Activated CD4-positive, CD25-positive, alpha-beta regulatory T cell treated with anti-CD3 and anti-CD28 coated beads, Interleukin-2, amount 50 U/mL, for 72 hours (primary cell): ENCODE data around the gene FAM153A.
A peak's percentile ranks its signal among the peaks of the same experiment; 100 is the strongest.
"Not testable (repeated sequence)": the region's sequence is repeated elsewhere in the genome, so short reads cannot be mapped to it uniquely, and the experiment has no call there.

Experiments used
- DNase-seq: peaks from one replicate; pipeline ENCODE4 v3.0.0; 2021

Gene FAM153A

DNA sequence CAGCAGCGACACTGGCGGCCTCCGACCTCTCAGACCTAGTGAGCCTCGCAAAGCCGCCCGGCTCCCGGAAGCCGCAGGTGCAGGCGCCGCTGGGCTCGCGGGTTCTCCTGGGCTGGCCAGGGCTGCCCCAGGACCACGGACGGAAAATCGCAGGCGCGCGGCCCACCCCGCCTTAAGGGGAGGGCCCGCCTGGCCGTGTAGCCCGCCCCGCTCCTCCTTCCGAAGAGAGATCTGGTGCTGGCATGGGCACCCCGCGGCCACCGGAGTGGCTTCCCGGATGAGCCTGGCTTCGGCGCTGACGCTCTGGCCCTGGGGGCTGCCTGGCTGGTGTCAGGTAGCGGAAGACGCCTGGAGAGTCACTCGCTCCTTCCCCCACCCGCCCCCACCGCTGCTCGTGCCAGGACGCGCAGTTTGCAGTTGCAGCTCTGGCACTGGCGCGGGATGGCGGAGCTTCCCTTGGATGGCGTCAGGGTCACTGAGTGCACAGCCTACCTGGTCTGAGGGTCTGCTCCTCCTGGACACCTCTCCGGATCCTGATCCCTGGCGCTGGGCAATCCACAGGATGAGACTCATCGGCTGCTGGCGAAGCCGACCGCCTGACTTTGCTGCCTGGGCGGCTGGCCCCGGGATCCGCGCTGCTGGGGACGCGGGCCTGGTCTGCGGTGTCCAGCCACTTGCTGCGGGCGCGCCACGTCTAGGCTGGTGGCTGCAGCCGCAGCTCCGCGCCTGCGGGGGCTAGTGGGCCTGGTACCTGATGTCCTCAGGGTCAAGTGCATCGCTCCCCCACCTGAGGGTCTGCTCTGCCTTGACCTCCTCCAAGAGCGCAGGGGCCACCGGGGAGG lies at the start of gene FAM153A:
Gene FAM153A, minus strand, starts transcription at position 108 of the 842 bp plus-strand sequence.
- peak; percentile 34 for DNase-seq

DNA sequence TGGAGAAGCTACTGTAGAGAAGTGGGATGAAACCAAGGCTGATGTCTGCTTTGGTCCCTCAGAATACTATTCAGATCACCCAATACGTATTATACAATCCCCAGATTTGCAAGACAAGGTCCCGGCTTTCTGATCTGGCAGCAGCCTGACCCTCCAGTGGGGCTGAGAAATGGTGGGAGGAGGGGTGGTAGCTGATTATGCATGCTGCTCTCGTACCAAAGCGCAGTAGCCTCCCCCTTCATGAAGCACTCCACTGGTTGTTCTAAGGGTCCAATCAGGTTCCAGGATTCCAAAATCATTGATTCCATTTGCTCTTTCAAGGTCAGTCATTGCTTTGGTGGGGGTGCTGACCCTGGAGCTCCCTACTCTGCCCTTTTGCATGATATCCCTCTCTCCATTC lies 49.6 kb upstream of the FAM153A start:
- DNase-seq, result not testable (repeated sequence)

DNA sequence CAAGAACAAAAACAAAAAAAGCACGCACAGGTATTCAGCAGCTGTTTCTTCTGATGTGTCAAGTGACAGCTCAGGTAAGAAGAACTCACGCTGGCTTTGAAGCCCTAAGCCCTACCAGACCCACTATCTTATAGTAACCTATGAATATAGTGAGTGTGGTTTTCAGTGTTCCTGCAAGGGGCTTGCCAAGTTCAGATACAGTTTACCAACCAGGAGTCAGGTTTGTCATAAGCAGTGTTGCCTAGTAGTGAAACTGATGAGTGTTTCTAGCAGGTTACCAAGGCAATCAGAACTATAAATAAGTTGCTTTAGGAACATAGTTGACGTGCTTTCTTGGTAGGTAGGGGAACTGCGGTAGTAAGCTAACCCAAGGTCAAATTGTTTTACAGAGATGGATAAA lies 43.4 kb upstream of the FAM153A start:
- DNase-seq, result not testable (repeated sequence)

DNA sequence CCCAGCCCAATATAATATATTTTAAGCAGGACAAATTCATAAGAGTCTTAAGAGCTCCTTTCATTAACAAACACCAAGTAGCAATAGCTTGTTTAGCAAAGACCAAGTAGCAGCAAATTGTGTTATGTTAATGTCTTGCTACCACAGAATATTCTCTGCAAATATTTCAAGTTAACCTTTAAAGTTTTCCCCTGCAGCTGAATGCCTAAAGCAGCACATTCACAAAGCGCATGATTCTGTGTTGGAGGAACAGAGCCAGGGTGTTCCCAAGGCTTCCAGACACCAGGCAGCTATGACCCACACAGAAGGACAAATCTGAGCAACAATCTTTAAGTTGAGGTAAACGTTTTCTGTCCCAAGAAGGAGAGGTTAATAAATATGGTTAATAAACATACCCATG lies 42.1 kb upstream of the FAM153A start:
- not testable (repeated sequence) for DNase-seq

DNA sequence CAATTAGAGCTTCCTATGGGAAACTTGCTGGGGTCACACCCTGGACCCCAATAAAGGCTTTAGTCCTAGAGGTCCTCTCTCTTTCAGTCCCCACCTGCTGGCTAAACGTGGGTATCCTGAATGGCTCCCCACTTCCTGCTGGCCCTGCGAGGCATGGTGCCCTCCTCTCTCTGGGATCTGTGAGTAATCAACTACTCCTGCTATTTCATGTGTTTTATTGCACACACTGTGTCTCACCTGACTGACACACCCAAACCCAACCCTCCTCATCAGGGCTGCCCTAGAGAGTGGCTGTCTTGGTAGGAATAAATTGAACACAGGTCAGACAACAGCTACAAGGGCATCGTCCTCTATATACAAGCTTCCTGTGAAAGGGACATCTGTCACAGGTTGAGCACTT lies 39.8 kb upstream of the FAM153A start:
- DNase-seq, result not testable (repeated sequence)

DNA sequence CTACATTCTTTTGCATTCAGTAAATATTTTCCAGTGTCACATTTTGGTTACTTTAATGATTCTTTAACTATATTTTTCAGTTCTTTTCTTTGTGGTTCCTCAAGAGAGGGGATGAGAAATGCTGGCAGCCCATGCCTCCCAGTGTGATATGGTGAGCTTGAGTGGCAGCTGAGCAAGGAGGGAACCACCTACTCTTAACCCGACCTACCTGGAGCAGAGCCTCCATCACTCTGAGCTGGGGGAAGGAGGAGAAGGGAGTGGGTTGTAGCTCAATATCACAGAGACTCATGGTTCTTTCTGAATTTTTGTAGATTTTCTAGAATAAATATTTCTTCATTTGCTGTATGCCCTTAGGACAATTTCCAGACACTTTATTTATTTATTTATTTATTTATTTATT lies 37.0 kb upstream of the FAM153A start:
- not testable (repeated sequence) for DNase-seq

DNA sequence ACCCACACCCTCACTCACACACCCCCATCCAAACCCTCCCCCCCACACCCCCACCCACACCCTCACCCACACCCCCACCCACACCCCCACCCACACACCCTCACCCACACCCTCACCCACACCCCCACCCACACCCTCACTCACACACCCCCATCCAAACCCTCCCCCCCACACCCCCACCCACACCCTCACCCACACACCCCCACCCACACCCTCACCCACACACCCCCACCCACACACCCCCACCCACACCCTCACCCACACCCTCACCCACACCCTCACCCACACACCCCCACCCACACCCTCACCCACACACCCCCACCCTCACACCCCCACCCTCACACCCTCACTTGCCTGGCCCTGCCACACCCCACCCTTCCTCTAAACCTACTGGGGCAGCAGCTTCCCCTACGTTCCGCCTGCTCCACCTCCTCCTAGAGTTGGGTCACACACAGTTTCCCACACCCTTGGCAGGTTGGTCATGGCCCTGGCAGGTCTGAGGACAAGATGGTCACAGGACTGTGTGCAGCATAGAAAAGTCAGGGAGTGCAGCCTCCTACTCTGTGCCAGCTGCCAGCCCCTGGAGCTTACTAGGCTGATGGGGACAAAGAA lies 30.2 kb upstream of the FAM153A start:
- not testable (repeated sequence) for DNase-seq

DNA sequence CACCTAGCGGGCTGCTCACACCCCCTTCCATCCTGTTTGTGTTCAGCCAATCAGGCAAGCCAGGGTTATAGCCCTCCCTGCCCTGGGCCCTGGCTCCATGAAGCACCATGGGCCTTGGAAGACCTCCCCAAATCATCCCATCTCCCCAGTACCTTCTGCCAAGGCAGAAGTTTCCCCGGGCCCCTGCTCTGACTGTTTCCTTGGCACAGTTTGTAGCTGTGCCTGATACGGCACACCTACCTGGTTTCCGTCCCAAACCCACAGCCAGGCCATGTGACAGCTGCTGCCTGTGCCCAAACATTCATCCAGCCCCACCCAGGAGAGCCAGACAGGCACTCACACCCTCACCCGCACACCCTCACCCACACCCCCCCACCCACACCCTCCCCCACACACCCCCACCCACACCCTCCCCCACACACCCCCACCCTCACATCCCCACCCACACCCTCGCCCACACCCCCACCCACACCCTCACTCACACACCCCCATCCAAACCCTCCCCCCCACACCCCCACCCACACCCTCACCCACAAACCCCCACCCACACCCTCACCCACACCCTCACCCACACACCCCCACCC lies 29.6 kb upstream of the FAM153A start:
- not testable (repeated sequence) for DNase-seq

DNA sequence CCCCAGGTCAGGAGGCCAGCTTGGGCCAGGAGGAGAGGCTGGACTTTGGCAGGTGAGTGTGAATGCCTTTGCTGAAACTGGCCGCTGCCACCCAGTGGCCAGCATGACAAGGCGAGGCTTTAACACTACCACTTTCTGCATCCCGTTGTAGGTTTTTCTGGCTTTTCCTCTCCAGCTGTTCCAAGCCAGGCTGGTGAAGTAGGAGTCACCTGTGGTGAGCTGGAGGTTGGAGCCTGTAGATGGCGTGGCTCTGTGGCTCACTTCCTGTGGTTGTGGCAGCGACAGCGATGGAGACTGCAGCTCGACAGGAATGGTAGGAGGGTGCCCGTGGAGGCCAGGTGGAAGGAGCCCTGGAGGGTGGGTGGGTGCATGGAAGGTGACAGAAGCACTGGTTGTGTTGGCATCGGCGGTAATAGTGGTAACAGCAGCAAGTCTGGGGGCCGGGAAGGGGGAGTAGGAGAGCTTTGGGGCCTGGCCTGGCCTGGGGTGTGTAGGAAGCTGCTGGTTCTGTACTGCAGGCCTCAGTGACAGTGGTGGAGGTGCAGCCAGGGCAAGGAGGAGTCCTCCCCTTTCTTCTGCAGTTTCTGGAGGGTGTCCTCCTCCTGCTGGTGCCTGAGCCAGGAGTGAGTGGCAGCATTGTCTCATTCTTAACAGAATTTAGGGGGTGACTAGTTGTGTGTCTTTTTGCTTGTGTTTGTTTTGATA lies 26.7 kb upstream of the FAM153A start:
- DNase-seq, result not testable (repeated sequence)

DNA sequence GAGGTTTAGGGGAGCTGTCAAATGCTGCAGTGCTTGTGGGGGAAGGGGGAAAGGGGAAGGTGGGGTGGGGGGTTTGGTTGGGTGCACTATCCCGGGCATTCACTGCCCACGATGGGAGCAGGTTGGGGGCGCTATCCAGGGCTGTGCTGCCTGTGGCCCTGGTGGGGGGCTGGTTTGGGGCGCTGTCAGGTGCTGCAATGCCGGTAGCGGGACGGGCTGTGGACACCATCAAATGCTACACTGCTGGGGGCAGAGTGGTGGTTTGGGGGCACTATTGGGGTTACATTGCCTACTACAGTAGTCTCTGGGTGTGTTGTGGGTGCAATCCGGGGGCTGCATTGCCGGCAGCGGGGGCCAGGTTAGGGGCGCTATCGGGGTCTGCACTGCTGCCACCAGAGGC lies 25.7 kb upstream of the FAM153A start:
- not testable (repeated sequence) for DNase-seq

DNA sequence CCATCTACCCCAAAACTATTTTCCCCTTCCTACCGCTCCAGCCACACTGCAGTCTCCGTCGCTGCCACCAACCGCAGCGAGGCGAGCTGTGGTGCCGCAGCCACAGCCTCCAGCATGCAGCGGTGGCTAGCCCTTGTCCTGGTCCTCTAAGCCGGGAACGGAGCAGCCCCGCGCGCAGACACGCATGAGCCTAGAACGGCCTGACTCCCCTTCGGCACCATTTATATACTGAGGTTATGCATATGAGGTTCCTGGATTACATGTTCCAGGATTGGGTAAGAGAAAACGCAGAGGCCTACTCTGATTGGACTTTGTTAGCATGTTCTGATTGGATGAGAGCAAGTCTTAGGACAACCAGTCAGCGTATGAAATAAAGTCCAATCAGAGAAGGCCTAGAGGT lies 24.6 kb upstream of the FAM153A start:
- not testable (repeated sequence) for DNase-seq

DNA sequence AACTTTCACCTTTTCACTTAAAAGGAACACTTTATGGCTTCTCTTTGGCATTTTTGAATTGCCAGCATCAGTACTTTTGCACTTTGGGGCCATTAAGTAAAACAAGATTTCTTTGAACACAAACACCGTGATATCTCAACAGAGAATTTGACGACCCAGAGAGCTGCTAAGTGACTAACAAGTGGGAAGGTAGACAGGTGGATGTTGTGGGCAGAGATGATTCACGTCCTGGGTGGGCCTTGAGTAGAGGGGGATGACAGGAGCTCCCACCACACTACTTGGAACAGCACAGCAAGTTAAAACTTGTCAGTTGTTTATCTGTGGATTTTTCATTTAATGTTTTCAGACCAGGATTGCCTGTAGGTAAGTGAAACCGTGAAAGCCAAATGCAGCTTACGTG lies 18.7 kb upstream of the FAM153A start:
- DNase-seq, result not testable (repeated sequence)

DNA sequence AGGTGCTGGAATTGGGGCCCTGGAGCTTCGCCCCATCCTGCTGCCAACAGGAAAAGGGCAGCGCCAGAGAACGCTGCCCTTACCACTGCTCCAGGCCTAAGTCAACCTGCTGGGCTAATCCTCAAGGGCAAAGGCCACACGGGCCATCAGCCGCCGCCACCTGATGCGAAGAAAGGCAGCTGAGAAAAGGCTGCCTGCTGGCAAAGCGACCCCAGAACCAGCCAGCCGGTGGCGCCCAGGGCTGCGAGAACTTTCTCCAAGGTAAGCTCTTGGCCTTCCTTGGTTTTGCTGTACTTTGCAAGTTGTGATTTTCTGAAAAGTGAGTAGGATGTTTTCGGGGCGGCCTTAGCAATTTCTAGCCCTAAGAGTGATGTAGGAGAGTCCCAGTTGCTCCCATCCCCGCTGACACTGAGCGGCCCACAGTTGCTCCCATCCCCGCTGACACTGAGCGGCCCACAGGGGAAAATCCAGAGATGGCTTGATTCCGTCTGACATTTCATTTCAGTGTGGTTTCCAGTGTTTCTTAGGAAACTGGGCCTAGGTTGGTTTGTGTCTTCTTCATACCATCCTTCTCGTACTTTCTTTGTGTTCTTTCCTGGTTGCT lies 15.6 kb upstream of the FAM153A start:
- not testable (repeated sequence) for DNase-seq

DNA sequence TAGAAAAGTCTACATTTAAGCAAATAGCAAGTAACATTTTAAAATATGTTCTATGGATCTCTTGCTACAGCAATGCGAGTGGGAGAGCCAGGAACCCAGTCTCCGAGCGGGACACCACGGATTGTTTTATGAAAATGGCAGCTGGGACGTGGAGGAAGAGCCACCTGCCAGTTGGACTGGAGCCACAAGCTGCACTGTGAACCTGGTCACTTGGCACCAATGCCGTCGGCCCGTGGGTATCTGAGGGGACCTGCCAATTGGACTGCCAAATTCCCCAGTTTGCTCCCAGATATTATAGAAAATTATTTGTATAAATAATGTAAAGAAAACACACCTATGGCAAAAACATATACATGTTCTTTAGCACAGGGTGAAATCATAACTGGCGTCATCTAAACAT lies 10.6 kb upstream of the FAM153A start:
- not testable (repeated sequence) for DNase-seq

DNA sequence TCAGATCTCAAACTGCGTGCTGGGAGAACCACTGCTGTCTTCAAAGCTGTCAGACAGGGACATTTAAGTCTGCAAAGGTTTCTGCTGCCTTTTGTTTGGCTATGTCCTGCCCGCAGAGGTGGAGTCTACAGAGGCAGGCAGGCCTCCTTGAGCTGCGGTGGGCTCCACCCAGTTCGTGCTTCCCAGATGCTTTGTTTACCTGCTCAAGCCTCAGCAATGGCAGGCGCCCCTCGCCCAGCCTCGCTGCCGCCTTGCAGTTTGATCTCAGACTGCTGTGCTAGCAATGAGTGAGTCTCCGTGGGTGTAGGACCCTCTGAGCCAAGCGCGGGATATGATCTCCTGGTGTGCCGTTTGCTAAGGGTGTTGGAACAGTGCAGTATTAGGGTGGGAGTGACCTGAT lies 8.9 kb upstream of the FAM153A start:
- not testable (repeated sequence) for DNase-seq

DNA sequence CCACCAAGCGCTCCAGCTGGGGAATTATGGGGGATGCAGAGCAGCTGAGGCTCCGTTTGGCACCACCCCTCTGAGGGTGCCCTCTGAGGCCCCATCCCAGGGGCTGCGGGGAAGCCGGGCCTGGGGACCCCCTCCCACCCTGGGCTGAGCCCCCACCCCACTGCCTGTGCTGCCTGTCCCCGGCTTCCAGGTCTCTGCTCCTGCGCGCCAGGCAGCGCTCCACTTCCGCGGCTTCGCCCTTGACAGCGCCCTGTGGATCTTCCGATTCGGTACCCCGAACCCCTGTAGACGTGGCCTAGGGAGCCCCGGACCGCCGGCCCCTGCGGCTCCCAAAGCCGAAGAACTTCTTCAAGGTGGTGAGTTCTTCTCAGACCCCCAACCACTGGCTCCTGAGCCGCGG lies 530 bp downstream of the FAM153A start:
- DNase-seq, result not testable (repeated sequence)

DNA sequence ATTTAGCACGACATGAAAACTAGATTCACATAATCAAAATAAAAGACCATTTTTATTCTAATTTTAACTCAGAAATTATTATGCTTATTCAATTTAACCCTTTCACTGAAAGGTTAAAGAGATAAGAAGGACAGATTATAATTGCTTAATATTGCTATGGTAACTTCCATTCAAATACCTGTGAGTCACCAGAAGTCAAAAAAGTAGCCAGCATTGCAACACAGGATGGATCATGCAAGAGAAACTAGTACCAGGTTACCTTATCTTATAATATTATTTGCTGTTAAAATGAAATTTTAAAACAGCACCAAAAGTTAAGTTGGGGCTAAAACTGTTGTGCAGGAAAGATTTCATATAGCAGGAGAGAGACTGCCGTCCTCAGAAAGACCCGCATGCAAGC lies 11.5 kb downstream of the FAM153A start:
- not testable (repeated sequence) for DNase-seq

DNA sequence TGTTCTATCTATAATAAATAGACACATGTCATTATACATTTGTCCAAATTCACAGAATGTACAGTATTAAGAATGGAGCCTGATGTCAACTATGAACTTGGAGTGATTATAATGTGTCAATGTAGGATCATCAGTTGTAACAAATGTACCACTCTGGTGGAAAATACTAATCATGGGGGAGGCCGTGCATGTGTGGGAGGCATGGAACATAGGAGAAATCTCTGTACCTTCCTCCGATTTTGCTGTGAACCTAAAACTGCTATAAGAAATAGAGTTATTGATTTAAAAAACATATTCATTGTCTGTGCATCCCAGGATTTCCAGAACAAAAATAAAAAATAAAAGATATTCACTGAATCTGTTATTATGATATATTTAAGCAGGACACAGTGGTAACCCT lies 12.1 kb downstream of the FAM153A start:
- not testable (repeated sequence) for DNase-seq

DNA sequence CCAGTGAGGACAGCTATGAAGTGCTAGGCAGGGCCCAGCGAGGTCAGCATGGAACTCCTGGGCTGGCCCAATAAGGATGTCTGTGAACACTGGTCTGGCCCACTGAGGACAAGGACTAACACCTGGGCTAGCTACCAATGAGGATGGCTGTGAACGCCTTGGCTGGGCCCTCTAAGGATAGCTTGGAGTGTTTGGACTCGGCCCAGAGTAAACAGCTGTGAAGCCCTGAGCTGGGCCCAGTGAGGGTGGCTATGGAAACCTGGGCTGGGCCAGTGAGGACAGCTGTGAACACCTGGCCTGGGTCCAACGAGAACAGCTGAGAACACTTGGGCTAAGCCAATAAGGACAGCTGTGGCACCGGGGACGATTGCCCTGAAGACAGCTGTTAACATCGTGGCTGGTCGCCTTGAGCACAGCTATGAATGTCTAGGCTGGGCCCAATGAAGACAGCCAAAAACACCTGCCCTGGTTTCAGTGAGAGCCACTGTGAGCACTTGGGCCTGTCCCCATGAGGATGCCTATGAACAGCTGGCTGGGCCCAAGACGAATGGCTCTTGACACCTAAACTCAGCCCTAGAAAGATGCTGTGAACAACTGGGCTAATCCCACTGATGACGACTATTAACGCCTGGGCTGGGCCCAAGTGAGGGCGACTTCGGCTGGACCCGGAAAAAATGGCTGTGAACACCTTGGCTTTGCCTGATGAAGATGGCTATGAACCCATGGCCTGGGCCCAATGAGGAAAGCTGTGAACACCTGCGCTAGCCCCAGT lies 18.8 kb downstream of the FAM153A start:
- DNase-seq, result not testable (repeated sequence)

DNA sequence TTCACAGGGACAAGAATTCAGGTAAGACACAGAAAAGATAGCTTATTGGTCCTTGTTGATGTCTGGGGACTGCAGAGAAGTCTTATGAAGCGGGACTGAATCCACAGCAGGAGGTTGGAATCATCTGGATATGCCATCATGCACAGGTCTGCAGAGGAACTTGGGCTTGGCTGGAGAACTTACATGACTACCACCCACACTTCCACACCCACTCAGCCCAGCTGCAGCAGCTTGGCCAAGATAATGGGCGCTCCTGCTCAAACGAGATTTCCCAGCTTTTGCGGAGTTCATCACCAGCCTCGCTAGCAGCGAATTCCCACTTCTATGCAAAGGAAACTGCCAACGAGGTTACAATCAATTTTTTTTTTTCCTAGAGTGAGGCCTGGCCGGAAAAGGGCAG lies 21.7 kb downstream of the FAM153A start:
- not testable (repeated sequence) for DNase-seq

DNA sequence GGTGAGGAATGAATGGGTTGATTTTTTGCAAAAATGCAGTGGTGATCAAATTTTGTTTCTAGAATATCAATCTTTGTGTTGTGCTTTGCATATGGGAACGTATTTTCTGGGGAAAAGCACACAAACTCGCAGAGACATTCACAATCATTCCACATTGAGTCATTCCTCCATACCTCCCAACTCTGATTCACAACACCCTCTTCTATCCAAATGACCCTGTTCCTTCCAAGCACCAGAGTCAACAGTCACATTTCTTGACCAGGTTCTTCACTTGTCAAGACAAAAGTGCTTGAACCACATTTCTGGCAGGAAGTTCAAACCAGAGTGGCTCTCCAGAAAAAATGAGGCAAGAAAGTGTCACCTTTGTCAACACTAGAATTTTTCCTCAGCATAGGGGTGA lies 35.3 kb downstream of the FAM153A start:
- DNase-seq, result not testable (repeated sequence)

DNA sequence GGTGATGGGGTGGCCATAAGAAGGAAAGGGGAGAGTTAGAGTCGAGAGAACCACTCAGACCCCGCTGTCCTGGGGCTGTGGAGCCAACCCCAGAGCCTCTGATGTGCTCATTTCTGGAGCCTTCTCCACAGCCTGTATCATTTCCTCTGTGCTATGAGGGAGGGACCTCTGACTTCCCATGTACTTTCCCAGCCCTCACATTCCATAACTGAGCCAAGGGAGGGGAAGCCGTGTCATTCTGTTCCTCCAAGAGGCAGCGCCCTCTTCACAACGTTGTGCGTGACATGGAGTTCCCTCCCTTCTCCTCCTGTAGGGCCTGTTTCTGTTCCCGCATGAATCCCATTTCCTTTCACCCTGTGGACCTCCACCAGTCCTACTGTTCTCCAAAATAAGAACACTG lies 57.8 kb downstream of the FAM153A start:
- DNase-seq, result not testable (repeated sequence)
